Measurements from ENCODE around the gene SRA1. TPM values are rescaled to one million over a fixed set of nuclear protein-coding genes. Genes with fewer than 3 reads are reported as not detected.

SRA1 gene
- total and polyA plus RNA-seq, 2 of the 13 experiments (the other 11 are each of a cell fraction or from before 2014, with no cell fraction given), result 14.2 to 32.8 TPM

GRCh38 chr5:140546851-140547507 lies 10.3 kb downstream of the SRA1 start (continued):
- TF ChIP-seq ZNF800 (CRISPR knock-in tag; IDR thresholded peaks at IDR 0.05), result no peak
- TF ChIP-seq FOXK1 (CRISPR knock-in tag; IDR thresholded peaks at IDR 0.05; ENCODE audit: borderline replicate concordance, low read depth), result no peak
- TF ChIP-seq FOXP4 (CRISPR knock-in tag; IDR thresholded peaks at IDR 0.05), result no peak
- no peak for TF ChIP-seq NAIF1 (CRISPR knock-in tag; IDR thresholded peaks at IDR 0.05; ENCODE audit: borderline replicate concordance)
- TF ChIP-seq ZNF136 (CRISPR knock-in tag; IDR thresholded peaks at IDR 0.05; ENCODE audit: low read depth), result 0 out of 2 replicates have a peak, but pooled peaks have one; percentile 15
- TF ChIP-seq HOXA5 (CRISPR knock-in tag; IDR thresholded peaks at IDR 0.05), result no peak
- no peak for TF ChIP-seq KLF11 (CRISPR knock-in tag; IDR thresholded peaks at IDR 0.05)
- no peak for TF ChIP-seq KDM4B (CRISPR knock-in tag; IDR thresholded peaks at IDR 0.05)
- TF ChIP-seq ZNF558 (CRISPR knock-in tag; IDR thresholded peaks at IDR 0.05; ENCODE audit: borderline replicate concordance), result no peak
- peak; percentile 42; the same call in 1 of the 2 replicates for TF ChIP-seq PHF8 (CRISPR knock-in tag; IDR thresholded peaks at IDR 0.05)
- no peak for TF ChIP-seq CEBPZ (IDR thresholded peaks at IDR 0.05; ENCODE audit: low read length)
- TF ChIP-seq MTA3 (CRISPR knock-in tag; IDR thresholded peaks at IDR 0.05), result no peak
- no peak; a peak in 1 of 4 replicates for TF ChIP-seq KLF16 (CRISPR knock-in tag; IDR thresholded peaks at IDR 0.05)
- TF ChIP-seq XRCC5 (optimal IDR thresholded peaks at IDR 0.05; ENCODE audit: low read length), result peak; percentile 4
- no peak for TF ChIP-seq NONO (IDR thresholded peaks at IDR 0.05)
- no peak; the same call in 1 of the 2 replicates for TF ChIP-seq NONO (CRISPR knock-in tag; conservative IDR thresholded peaks at IDR 0.05)
- no peak for TF ChIP-seq DZIP1 (CRISPR knock-in tag; IDR thresholded peaks at IDR 0.05)
- TF ChIP-seq YY1 (IDR thresholded peaks at IDR 0.05; ENCODE audit: insufficient read depth, insufficient replicate concordance, low read depth, low read length), result peak; percentile 47
- no peak for TF ChIP-seq KMT2B (CRISPR knock-in tag; IDR thresholded peaks at IDR 0.05)

Data from HepG2 (cell line).